Hypothalamus (tissue), 51 donors: Measurements from ENCODE around the gene SSBP4.

Experiments used
- DNase-seq, 51 donors: peaks; one replicate each; lab custom pipeline; 2025; lab: John Stamatoyannopoulos, UW

SSBP4 gene

GRCh38 chr19:18441804-18442788, 22.9 kb downstream of the SSBP4 start:
- no peak for DNase-seq

- DNase-seq: no peak
Measured at GRCh38 chr19:18442941-18443340, 23.7 kb downstream of the SSBP4 start.

- no peak for DNase-seq
Measured at GRCh38 chr19:18443406-18443805, 24.2 kb downstream of the SSBP4 start.

- no peak for DNase-seq
Measured at GRCh38 chr19:18443831-18444230, 24.6 kb downstream of the SSBP4 start.

- DNase-seq: no peak
Measured at GRCh38 chr19:18444513-18444912, 25.3 kb downstream of the SSBP4 start.

GRCh38 chr19:18445262-18445948, 26.2 kb downstream of the SSBP4 start:
- DNase-seq: no peak

GRCh38 chr19:18446145-18446810, 27.1 kb downstream of the SSBP4 start:
- DNase-seq: no peak

GRCh38 chr19:18446811-18447359, 27.7 kb downstream of the SSBP4 start:
- DNase-seq: no peak

DNA sequence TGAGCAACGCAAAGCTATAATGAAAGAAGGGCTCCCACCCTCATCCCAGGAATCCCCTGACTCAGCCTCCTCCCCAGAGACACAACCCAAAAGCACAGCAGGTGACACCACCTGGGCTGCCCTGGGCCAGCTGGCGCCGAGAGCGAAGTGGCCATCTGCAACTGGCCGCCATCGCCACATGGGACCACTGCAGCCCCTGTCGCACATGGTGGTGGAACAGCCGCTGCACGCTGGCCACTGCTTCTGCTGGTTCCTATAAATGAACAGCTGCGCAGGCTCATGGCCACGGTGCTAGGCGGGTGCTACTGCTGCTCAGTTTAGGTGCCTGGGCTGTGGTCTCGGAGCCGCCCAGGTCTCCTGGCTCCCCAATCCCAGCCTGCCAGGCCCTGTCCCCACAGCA, 30.4 kb downstream of the SSBP4 start:
- no peak for DNase-seq

DNA sequence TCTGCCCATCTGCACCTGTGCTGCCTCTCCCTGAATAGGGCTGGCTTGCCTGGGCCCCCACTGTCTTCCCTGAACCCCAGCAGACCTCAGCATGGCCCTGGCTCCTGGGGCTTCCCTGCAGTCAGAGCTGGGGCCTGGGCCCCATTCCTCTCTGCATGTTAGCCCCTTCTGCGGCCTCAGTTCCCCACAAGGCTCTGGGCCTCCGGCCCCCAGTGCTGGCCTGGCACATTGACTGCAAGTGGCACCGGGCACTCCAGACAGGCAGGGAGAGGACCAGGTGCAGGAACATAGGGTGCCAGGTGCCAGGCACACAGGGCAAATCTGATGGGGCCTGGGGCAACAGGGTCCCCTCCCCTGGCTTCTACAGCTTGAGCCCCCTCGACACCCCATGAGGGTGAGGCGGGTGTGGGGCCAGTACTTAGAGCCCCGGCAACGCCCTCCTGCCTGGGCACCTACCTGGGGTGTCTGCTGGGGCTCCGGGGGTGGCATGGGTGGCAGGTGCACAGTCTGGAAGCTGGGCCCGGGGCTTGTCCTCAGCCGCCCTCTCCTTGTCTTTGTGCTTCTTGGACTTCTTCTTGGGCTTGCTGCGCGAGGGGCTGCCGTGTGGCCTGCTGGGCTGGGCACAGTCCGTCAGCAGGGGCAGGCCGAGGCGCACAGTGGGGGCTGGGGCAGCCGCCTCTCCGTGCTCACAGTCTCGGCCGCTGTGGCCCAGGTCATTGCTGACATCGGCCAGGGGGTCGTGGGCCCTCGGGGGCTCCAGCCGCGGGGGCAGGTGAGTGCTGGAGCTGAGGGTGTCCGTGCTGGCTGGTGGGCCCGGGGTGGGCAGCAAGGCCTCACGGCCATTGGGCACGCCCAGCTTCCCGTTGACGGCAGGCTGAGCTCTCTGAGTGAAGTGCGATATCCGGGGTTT, 31.1 kb downstream of the SSBP4 start:
- DNase-seq: no peak

- DNase-seq: peak in 50 of 51 donors; percentile 22 to 95 (median 77)
Measured at GRCh38 chr19:18450931-18451836, 32.0 kb downstream of the SSBP4 start.

- no peak for DNase-seq
Measured at GRCh38 chr19:18452386-18452785, 33.2 kb downstream of the SSBP4 start.

DNA sequence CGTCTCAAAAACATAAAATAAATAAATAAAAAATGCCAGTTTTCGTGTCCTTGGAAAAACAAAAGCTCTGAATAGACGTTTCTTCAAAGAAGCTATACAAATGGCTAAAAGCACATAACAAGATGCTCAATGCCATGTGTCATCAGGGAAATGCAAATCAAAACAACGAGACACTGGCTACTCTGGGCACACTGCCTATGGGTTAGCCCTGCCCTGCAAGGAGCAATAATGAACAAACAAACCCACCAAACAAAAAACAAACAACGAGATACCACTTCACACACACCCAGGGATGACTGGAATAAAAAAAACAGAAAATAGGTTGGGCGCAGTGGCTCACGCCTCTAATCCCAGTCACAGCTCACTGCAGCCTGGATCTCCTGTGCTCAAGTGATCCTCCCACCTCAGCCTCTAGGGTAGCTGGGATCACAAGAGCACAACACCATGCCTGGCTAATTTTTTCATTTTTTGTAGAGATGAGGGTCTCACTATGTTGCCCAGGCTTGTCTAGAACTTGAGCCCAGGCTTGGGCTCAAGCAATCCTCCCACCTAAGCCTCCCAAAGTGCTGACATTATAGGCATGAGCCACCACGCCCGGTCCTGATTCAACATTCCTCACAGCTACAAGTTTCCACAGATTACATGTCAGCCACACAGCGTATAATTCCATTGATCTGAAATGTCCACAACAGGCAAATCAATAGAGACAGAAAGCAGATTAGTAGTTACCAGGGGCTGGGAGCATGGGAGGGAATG, 34.2 kb downstream of the SSBP4 start:
- DNase-seq: peak in 2 of 51 donors; percentile 3 to 8

GRCh38 chr19:18456279-18456678, 37.1 kb downstream of the SSBP4 start:
- no peak for DNase-seq

- DNase-seq: peak in 30 of 51 donors; percentile 7 to 73 (median 48)
Measured at GRCh38 chr19:18456974-18457373, 37.8 kb downstream of the SSBP4 start.

GRCh38 chr19:18457483-18458331, 38.5 kb downstream of the SSBP4 start:
- DNase-seq: no peak

- no peak for DNase-seq
Measured at GRCh38 chr19:18460900-18461299, 41.7 kb downstream of the SSBP4 start.
